Liver (tissue), 9 donors: Measurements from ENCODE around the gene DNAH1. TPM values are rescaled to one million over a fixed set of nuclear protein-coding genes. Genes with fewer than 3 reads are reported as not detected.

Experiments
- DNase-seq: peaks from one replicate; pipeline ENCODE4 v3.0.0-alpha.2; 2017; ENCODE audit warnings: low spot score
- H3K27ac ChIP-seq, 2 donors: one replicate each; pipeline ENCODE4 v1.7.0; 2013; ENCODE audit warnings: inconsistent platforms in 2 of 2, low read length in 2 of 2, control low read depth in 1 of 2, low read depth in 1 of 2, mild to moderate bottlenecking in 1 of 2
- H3K27me3 ChIP-seq, 4 donors: one replicate each; pipeline versions ENCODE4 v1.6.1 to v1.7.0; 2013; ENCODE audit warnings: low read length in 3 of 4, inconsistent platforms in 1 of 4, mild to moderate bottlenecking in 1 of 4, moderate library complexity in 1 of 4; ENCODE audit not compliant: control insufficient read depth in 4 of 4, insufficient read depth in 4 of 4
- H3K36me3 ChIP-seq, 4 donors: one replicate each; pipeline versions ENCODE4 v1.6.1 to v1.7.0; 2013; ENCODE audit warnings: low read length in 3 of 4, mild to moderate bottlenecking in 3 of 4, low read depth in 1 of 4, moderate library complexity in 1 of 4; ENCODE audit not compliant: control insufficient read depth in 4 of 4, insufficient read depth in 3 of 4
- H3K4me1 ChIP-seq, 4 donors: one replicate each; pipeline versions ENCODE4 v1.6.1 to v1.7.0; 2013; ENCODE audit warnings: low read length in 3 of 4, mild to moderate bottlenecking in 3 of 4, moderate library complexity in 1 of 4; ENCODE audit not compliant: control insufficient read depth in 4 of 4, insufficient read depth in 4 of 4
- H3K4me3 ChIP-seq, 3 donors: one replicate each; pipeline versions ENCODE4 v1.6.1 to v1.7.0; 2013; ENCODE audit warnings: low read length in 3 of 3, control low read depth in 1 of 3, low read depth in 1 of 3, mild to moderate bottlenecking in 1 of 3
- H3K9ac ChIP-seq, 2 donors: one replicate each; pipeline ENCODE4 v1.7.0; 2013; ENCODE audit warnings: low read length in 2 of 2, mild to moderate bottlenecking in 2 of 2, moderate library complexity in 2 of 2, control low read depth in 1 of 2, low read depth in 1 of 2
- H3K9me3 ChIP-seq, 4 donors: one replicate each; pipeline versions ENCODE4 v1.6.1 to v1.7.0; 2013; ENCODE audit warnings: low read length in 3 of 4; ENCODE audit not compliant: control insufficient read depth in 4 of 4
- ATF3 ChIP-seq: IDR thresholded peaks from 2 replicates; pipeline ENCODE4 v1.6.1; 2016; ENCODE audit warnings: antibody characterized with exemption
- CTCF ChIP-seq: fragments of 150-350 bp; IDR thresholded peaks from 2 replicates; pipeline ENCODE4 v1.5.1; 2017; ENCODE audit warnings: improper control_type of control experiment, low read depth, low read length; ENCODE audit not compliant: missing input control
- EGR1 ChIP-seq, 2 donors: IDR thresholded peaks; 2 replicates each; pipeline ENCODE4 v1.6.1; 2016 to 2018; ENCODE audit warnings: antibody characterized with exemption in 2 of 2, low read depth in 2 of 2
- FOXA1 ChIP-seq: IDR thresholded peaks from 2 replicates; pipeline ENCODE4 v1.6.1; 2016; ENCODE audit warnings: antibody characterized with exemption
- FOXA2 ChIP-seq: IDR thresholded peaks from 2 replicates; pipeline ENCODE4 v1.6.1; 2016; ENCODE audit warnings: antibody characterized with exemption
- GABPA ChIP-seq, 2 donors: IDR thresholded peaks in 1 of 2; conservative IDR thresholded peaks in 1 of 2; 2 replicates each; pipeline ENCODE4 v1.6.1; 2016; ENCODE audit warnings: antibody characterized with exemption in 2 of 2, mild to moderate bottlenecking in 1 of 2, moderate library complexity in 1 of 2
- HNF4A ChIP-seq, 2 donors: conservative IDR thresholded peaks; 2 replicates each; pipeline ENCODE4 v1.6.1; 2016; ENCODE audit warnings: antibody characterized with exemption in 2 of 2, mild to moderate bottlenecking in 2 of 2
- JUND ChIP-seq, 2 donors: IDR thresholded peaks; 2 replicates each; pipeline ENCODE4 v1.6.1; 2016; ENCODE audit warnings: antibody characterized with exemption in 2 of 2
- MAX ChIP-seq: IDR thresholded peaks from 2 replicates; pipeline ENCODE4 v1.6.1; 2016; ENCODE audit warnings: antibody characterized with exemption
- NR2F2 ChIP-seq: IDR thresholded peaks from 2 replicates; pipeline ENCODE4 v1.6.1; 2016; ENCODE audit warnings: antibody characterized with exemption
- RXRA ChIP-seq, 2 donors: IDR thresholded peaks; 2 replicates each; pipeline ENCODE4 v1.6.1; 2017 to 2018; ENCODE audit warnings: antibody characterized with exemption in 2 of 2, mild to moderate bottlenecking in 1 of 2
- SP1 ChIP-seq: IDR thresholded peaks from 2 replicates; pipeline ENCODE4 v1.6.1; 2018; ENCODE audit warnings: antibody characterized with exemption, mild to moderate bottlenecking
- TAF1 ChIP-seq: conservative IDR thresholded peaks from 2 replicates; pipeline ENCODE4 v1.6.1; 2016; ENCODE audit warnings: antibody characterized with exemption, mild to moderate bottlenecking
- YY1 ChIP-seq: IDR thresholded peaks from 2 replicates; pipeline ENCODE4 v1.6.1; 2016; ENCODE audit warnings: antibody characterized with exemption, mild to moderate bottlenecking
- ZBTB33 ChIP-seq: IDR thresholded peaks from 2 replicates; pipeline ENCODE4 v1.6.1; 2016; ENCODE audit warnings: antibody characterized with exemption
- WGBS: extraction: QIAGEN DNeasy Blood & Tissue Kit; methylation state at CpG from one replicate; pipeline ENCODE4 v1.1.7; 2013; 5-methylcytosine and 5-hydroxymethylcytosine counted together
- polyA plus RNA-seq, 2 donors: library from polyadenylated mRNA; stranded (reverse) in 1 of 2; unstranded in 1 of 2; fragments of 200-250 nt in 1 of 2; fragments of >200 nt in 1 of 2; fragmentation: Nextera tagmentation in 1 of 2; extraction: Ambion mirVana in 1 of 2; gene quantifications; one replicate each; pipeline versions ENCODE4 v1.2.1 to v1.2.3, GENCODE V29; 2013 to 2015
- total RNA-seq, 2 donors: library from RNA; depleted of rRNA; stranded (reverse); fragments of >200 nt; gene quantifications; one replicate each; pipeline ENCODE4 v1.2.3, GENCODE V29; 2014
- TF ChIP-seq, protein P1 (sequence below): IDR thresholded peaks from 2 replicates; pipeline ENCODE4 v1.6.1; 2016; ENCODE audit warnings: antibody characterized with exemption, mild to moderate bottlenecking
- donor health status: healthy.
- donor health status: healthy.
- donor health status: healthy.
- donor health status: healthy.
- donor health status: healthy.

The DNAH1 gene
- total and polyA plus RNA-seq, 4 donors = 1.5 to 6.0 (median 2.5) TPM

GRCh38 chr3:52361011-52361410 is 44.9 kb downstream of the DNAH1 start:
- Histone ChIP-seq H3K9me3 (no peaks in the 10 kb centered on the region), H3K27me3 (no peaks in the 10 kb centered on the region), H3K4me1 (no peaks in the 10 kb centered on the region), H3K36me3 (peaks cover 8 to 91% (median 39%) of the 10 kb centered on the region in 4 donors), H3K4me3 (no peak overlapping the region), H3K27ac (no peak overlapping the region), H3K9ac (no peak overlapping the region)
- no peak for TF ChIP-seq MAX
- no peak for TF ChIP-seq EGR1 (IDR thresholded peaks at IDR 0.05; ENCODE audit: low read depth in 2 of 2)
- TF ChIP-seq SP1 = no peak
- TF ChIP-seq ZBTB33 = no peak
- TF ChIP-seq JUND (IDR thresholded peaks at IDR 0.05) = no peak
- no peak for TF ChIP-seq FOXA1
- no peak for TF ChIP-seq TAF1
- TF ChIP-seq NR2F2 = no peak
- no peak for TF ChIP-seq GABPA (IDR thresholded peaks at IDR 0.05 in 1 of 2, conservative IDR thresholded peaks at IDR 0.05 in 1 of 2)
- TF ChIP-seq ATF3 = no peak
- TF ChIP-seq YY1 = no peak
- TF ChIP-seq HNF4A (conservative IDR thresholded peaks at IDR 0.05) = no peak
- WGBS = 95% methylated on average over 9 of the region's 9 CpGs
- no peak for DNase-seq

GRCh38 chr3:52361454-52361853 is 45.3 kb downstream of the DNAH1 start:
- H3K9me3 ChIP-seq = no peaks in the 10 kb centered on the region
- no peak overlapping the region for H3K27ac ChIP-seq
- 97% methylated on average over 13 of the region's 13 CpGs for WGBS
- H3K9ac ChIP-seq = no peak overlapping the region
- H3K36me3 ChIP-seq = peaks cover 8 to 90% (median 39%) of the 10 kb centered on the region in 4 donors
- TF ChIP-seq FOXA2 = no peak
- TF ChIP-seq FOXA1 = no peak
- no peak for TF ChIP-seq GABPA (IDR thresholded peaks at IDR 0.05 in 1 of 2, conservative IDR thresholded peaks at IDR 0.05 in 1 of 2)
- DNase-seq = no peak
- no peaks in the 10 kb centered on the region for H3K27me3 ChIP-seq
- no peaks in the 10 kb centered on the region for H3K4me1 ChIP-seq
- no peak overlapping the region for H3K4me3 ChIP-seq

- H3K4me3 ChIP-seq = no peak overlapping the region
- no peak overlapping the region for H3K27ac ChIP-seq
- H3K27me3 ChIP-seq = no peaks in the 10 kb centered on the region
- H3K36me3 ChIP-seq = peaks cover 10 to 94% (median 41%) of the 10 kb centered on the region in 4 donors
- no peaks in the 10 kb centered on the region for H3K9me3 ChIP-seq
- H3K9ac ChIP-seq = no peak overlapping the region
- WGBS = 91% methylated on average over 4 of the region's 4 CpGs
- no peaks in the 10 kb centered on the region for H3K4me1 ChIP-seq
- no peak for DNase-seq
- TF ChIP-seq JUND (IDR thresholded peaks at IDR 0.05) (no peak), GABPA (IDR thresholded peaks at IDR 0.05 in 1 of 2, conservative IDR thresholded peaks at IDR 0.05 in 1 of 2) (no peak), ATF3 (no peak), FOXA2 (no peak), MAX (no peak), NR2F2 (no peak), YY1 (no peak), HNF4A (conservative IDR thresholded peaks at IDR 0.05) (no peak), EGR1 (IDR thresholded peaks at IDR 0.05; ENCODE audit: low read depth in 2 of 2) (no peak), ZBTB33 (no peak), CTCF (no peak), TAF1 (no peak), RXRA (IDR thresholded peaks at IDR 0.05) (no peak)
- TF ChIP-seq, protein P1, sequence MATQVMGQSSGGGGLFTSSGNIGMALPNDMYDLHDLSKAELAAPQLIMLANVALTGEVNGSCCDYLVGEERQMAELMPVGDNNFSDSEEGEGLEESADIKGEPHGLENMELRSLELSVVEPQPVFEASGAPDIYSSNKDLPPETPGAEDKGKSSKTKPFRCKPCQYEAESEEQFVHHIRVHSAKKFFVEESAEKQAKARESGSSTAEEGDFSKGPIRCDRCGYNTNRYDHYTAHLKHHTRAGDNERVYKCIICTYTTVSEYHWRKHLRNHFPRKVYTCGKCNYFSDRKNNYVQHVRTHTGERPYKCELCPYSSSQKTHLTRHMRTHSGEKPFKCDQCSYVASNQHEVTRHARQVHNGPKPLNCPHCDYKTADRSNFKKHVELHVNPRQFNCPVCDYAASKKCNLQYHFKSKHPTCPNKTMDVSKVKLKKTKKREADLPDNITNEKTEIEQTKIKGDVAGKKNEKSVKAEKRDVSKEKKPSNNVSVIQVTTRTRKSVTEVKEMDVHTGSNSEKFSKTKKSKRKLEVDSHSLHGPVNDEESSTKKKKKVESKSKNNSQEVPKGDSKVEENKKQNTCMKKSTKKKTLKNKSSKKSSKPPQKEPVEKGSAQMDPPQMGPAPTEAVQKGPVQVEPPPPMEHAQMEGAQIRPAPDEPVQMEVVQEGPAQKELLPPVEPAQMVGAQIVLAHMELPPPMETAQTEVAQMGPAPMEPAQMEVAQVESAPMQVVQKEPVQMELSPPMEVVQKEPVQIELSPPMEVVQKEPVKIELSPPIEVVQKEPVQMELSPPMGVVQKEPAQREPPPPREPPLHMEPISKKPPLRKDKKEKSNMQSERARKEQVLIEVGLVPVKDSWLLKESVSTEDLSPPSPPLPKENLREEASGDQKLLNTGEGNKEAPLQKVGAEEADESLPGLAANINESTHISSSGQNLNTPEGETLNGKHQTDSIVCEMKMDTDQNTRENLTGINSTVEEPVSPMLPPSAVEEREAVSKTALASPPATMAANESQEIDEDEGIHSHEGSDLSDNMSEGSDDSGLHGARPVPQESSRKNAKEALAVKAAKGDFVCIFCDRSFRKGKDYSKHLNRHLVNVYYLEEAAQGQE = no peak
Observed at GRCh38 chr3:52361898-52362297, 45.8 kb downstream of the DNAH1 start.
